Measurements from ENCODE around the gene RAPGEF1. TPM values are rescaled to one million over a fixed set of nuclear protein-coding genes. Genes with fewer than 3 reads are reported as not detected.

Gene RAPGEF1
- total and polyA plus RNA-seq, 2 of the 13 experiments (the other 11 are each of a cell fraction or from before 2014, with no cell fraction given), result 21.2 to 38.9 TPM

DNA sequence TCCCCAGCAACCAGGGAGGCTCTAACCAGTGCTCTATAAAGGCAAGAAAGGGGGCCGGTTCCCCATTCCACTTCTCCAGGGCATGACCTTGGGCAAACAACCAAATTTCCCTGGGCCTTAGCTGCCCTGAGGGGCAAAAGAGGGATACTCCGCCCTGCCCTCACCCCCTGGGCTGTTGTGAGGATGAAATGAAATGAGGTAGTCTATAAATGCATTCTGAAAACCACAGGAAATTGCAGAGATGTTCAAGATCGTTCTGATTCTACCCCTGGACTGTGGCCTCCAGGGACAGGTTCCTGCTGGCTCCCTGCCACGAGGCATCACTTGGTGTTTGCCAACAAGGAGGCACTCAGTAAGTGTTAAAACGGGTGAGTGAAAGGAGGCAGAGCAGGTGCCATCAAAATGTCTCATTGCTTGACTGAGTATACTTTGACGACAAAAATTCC lies 5.7 kb downstream of the RAPGEF1 start (continued):
- TF ChIP-seq, protein P1, sequence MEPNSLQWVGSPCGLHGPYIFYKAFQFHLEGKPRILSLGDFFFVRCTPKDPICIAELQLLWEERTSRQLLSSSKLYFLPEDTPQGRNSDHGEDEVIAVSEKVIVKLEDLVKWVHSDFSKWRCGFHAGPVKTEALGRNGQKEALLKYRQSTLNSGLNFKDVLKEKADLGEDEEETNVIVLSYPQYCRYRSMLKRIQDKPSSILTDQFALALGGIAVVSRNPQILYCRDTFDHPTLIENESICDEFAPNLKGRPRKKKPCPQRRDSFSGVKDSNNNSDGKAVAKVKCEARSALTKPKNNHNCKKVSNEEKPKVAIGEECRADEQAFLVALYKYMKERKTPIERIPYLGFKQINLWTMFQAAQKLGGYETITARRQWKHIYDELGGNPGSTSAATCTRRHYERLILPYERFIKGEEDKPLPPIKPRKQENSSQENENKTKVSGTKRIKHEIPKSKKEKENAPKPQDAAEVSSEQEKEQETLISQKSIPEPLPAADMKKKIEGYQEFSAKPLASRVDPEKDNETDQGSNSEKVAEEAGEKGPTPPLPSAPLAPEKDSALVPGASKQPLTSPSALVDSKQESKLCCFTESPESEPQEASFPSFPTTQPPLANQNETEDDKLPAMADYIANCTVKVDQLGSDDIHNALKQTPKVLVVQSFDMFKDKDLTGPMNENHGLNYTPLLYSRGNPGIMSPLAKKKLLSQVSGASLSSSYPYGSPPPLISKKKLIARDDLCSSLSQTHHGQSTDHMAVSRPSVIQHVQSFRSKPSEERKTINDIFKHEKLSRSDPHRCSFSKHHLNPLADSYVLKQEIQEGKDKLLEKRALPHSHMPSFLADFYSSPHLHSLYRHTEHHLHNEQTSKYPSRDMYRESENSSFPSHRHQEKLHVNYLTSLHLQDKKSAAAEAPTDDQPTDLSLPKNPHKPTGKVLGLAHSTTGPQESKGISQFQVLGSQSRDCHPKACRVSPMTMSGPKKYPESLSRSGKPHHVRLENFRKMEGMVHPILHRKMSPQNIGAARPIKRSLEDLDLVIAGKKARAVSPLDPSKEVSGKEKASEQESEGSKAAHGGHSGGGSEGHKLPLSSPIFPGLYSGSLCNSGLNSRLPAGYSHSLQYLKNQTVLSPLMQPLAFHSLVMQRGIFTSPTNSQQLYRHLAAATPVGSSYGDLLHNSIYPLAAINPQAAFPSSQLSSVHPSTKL (CRISPR knock-in tag; IDR thresholded peaks at IDR 0.05), result peak; percentile 45; the same call in 1 of the 2 replicates
- TF ChIP-seq SMAD3 (CRISPR knock-in tag; IDR thresholded peaks at IDR 0.05) (0 out of 2 replicates have a peak, but pooled peaks have one; percentile 12), MYC (CRISPR knock-in tag; IDR thresholded peaks at IDR 0.05; ENCODE audit: borderline replicate concordance) (0 out of 2 replicates have a peak, but pooled peaks have one; percentile 25), THYN1 (CRISPR knock-in tag; IDR thresholded peaks at IDR 0.05; ENCODE audit: borderline replicate concordance, low read depth) (no peak), CREM (IDR thresholded peaks at IDR 0.05) (0 out of 2 replicates have a peak, but pooled peaks have one; percentile 13), CREM (CRISPR knock-in tag; IDR thresholded peaks at IDR 0.05) (no peak), FOXA1 (IDR thresholded peaks at IDR 0.05) (no peak), FOXA1 (CRISPR knock-in tag; IDR thresholded peaks at IDR 0.05) (0 out of 2 replicates have a peak, but pooled peaks have one; percentile 14), FOXA3 (CRISPR knock-in tag; IDR thresholded peaks at IDR 0.05) (peak; percentile 17; the same call in 1 of the 2 replicates), ZMAT3 (CRISPR knock-in tag; conservative IDR thresholded peaks at IDR 0.05) (no peak), SOX13 (IDR thresholded peaks at IDR 0.05) (no peak), SOX13 (CRISPR knock-in tag; conservative IDR thresholded peaks at IDR 0.05 in 1 of 2, IDR thresholded peaks at IDR 0.05 in 1 of 2) (no peak), MED1 (CRISPR knock-in tag; IDR thresholded peaks at IDR 0.05) (peak; percentile 27; the same call in 1 of the 2 replicates)
- TF ChIP-seq, protein P2, sequence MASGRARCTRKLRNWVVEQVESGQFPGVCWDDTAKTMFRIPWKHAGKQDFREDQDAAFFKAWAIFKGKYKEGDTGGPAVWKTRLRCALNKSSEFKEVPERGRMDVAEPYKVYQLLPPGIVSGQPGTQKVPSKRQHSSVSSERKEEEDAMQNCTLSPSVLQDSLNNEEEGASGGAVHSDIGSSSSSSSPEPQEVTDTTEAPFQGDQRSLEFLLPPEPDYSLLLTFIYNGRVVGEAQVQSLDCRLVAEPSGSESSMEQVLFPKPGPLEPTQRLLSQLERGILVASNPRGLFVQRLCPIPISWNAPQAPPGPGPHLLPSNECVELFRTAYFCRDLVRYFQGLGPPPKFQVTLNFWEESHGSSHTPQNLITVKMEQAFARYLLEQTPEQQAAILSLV (CRISPR knock-in tag; IDR thresholded peaks at IDR 0.05; ENCODE audit: borderline replicate concordance), result no peak
- TF ChIP-seq, protein P3, sequence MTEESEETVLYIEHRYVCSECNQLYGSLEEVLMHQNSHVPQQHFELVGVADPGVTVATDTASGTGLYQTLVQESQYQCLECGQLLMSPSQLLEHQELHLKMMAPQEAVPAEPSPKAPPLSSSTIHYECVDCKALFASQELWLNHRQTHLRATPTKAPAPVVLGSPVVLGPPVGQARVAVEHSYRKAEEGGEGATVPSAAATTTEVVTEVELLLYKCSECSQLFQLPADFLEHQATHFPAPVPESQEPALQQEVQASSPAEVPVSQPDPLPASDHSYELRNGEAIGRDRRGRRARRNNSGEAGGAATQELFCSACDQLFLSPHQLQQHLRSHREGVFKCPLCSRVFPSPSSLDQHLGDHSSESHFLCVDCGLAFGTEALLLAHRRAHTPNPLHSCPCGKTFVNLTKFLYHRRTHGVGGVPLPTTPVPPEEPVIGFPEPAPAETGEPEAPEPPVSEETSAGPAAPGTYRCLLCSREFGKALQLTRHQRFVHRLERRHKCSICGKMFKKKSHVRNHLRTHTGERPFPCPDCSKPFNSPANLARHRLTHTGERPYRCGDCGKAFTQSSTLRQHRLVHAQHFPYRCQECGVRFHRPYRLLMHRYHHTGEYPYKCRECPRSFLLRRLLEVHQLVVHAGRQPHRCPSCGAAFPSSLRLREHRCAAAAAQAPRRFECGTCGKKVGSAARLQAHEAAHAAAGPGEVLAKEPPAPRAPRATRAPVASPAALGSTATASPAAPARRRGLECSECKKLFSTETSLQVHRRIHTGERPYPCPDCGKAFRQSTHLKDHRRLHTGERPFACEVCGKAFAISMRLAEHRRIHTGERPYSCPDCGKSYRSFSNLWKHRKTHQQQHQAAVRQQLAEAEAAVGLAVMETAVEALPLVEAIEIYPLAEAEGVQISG (CRISPR knock-in tag; IDR thresholded peaks at IDR 0.05), result no peak
